Embryonic facial prominence (tissue), 1 donor: ENCODE measurements around the gene UBN1.

Experiments
- DNase-seq: peaks from one replicate; pipeline ENCODE4 v3.0.0-alpha.2; 2016; ENCODE audit errors: extremely low spot score

The UBN1 gene

GRCh38 chr16:4859900-4860255 lies 12.6 kb downstream of the UBN1 start:
- DNase-seq = no peak

GRCh38 chr16:4860727-4861342 lies 13.6 kb downstream of the UBN1 start:
- no peak for DNase-seq

GRCh38 chr16:4862639-4863038 lies 15.4 kb downstream of the UBN1 start:
- no peak for DNase-seq

GRCh38 chr16:4864728-4865127 lies 17.4 kb downstream of the UBN1 start:
- DNase-seq = no peak

- no peak for DNase-seq
Measured at GRCh38 chr16:4865231-4865860, 18.1 kb downstream of the UBN1 start.

GRCh38 chr16:4866586-4866985 lies 19.3 kb downstream of the UBN1 start:
- no peak for DNase-seq

GRCh38 chr16:4868026-4868425 lies 20.7 kb downstream of the UBN1 start:
- DNase-seq = no peak

GRCh38 chr16:4868535-4868934 lies 21.3 kb downstream of the UBN1 start:
- no peak for DNase-seq

GRCh38 chr16:4869147-4869805 lies 22.0 kb downstream of the UBN1 start:
- no peak for DNase-seq

GRCh38 chr16:4870138-4870671 lies 22.9 kb downstream of the UBN1 start:
- no peak for DNase-seq

GRCh38 chr16:4871071-4871470 lies 23.8 kb downstream of the UBN1 start:
- DNase-seq = no peak

- DNase-seq = no peak
Measured at GRCh38 chr16:4873091-4873490, 25.8 kb downstream of the UBN1 start.

- no peak for DNase-seq
Measured at GRCh38 chr16:4874666-4875065, 27.4 kb downstream of the UBN1 start.

GRCh38 chr16:4876646-4877379 lies 29.5 kb downstream of the UBN1 start:
- DNase-seq = no peak

- DNase-seq = no peak
Measured at GRCh38 chr16:4877380-4877685, 30.1 kb downstream of the UBN1 start.

- DNase-seq = no peak
Measured at GRCh38 chr16:4879049-4879448, 31.8 kb downstream of the UBN1 start.

- no peak for DNase-seq
Measured at GRCh38 chr16:4880006-4880580, 32.8 kb downstream of the UBN1 start.

- DNase-seq = peak; percentile 37
Measured at GRCh38 chr16:4882000-4882632, 34.8 kb downstream of the UBN1 start.

GRCh38 chr16:4882633-4883285 lies 35.5 kb downstream of the UBN1 start:
- DNase-seq = no peak

- no peak for DNase-seq
Measured at GRCh38 chr16:4883501-4883900, 36.2 kb downstream of the UBN1 start.

- DNase-seq = no peak
Measured at GRCh38 chr16:4884209-4884608, 36.9 kb downstream of the UBN1 start.
